GM18858 (cell line): ENCODE results near the gene MAP3K21.

Experiments
- ATAC-seq: cut with Tn5 transposase; IDR thresholded peaks from one replicate; pipeline ENCODE4 v1.9.1; 2021; ENCODE audit not compliant: unreplicated experiment

The MAP3K21 gene

DNA sequence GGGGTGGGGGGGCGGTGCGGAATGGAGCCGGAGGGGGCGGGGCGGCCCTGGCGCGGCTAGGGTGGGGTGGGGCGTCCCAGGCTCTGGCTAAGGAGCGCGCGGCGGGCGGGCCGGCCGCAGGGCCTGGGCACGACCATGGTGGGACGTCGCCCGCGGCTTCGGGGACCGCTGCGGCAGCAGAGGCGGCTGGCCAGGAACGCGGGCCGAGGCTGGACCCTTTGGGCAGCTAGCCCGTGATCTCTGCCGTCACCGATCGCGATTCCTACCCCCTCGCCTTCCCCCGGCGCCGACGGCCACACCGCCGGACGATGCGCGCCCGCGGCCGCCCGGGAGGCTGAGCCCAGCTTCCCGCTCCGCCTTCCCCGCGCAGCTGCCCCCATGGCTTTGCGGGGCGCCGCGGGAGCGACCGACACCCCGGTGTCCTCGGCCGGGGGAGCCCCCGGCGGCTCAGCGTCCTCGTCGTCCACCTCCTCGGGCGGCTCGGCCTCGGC lies at the start of gene MAP3K21:
Gene MAP3K21, plus strand, starts transcription at position 74 of the 491 bp plus-strand sequence. Its CDS starts 305 bp downstream, at position 379.
- peak; percentile 22 for ATAC-seq

- no peak for ATAC-seq
Measured at GRCh38 chr1:233278631-233279030, 48.9 kb upstream of the MAP3K21 start.

DNA sequence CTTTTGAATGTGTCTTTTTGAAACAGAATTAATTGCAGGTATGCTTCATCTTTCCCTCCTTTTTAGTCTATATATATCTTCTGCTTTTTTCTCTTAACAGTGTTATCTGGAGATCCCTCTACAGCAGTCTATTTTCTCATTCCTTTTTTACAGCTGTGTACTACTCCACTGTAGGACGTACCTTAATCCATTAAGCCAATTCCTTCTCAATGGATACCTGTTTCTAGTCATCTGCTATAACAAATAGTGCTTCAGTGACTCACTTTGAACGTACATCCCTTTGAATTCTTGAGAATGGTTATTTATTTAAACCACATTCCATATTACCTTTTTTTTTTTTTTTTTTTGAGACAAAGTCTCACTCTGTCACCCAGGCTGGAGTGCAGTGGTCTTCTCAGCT lies 47.6 kb upstream of the MAP3K21 start:
- ATAC-seq = no peak

- peak; percentile 85 for ATAC-seq
Measured at GRCh38 chr1:233281711-233282581, 45.6 kb upstream of the MAP3K21 start.

DNA sequence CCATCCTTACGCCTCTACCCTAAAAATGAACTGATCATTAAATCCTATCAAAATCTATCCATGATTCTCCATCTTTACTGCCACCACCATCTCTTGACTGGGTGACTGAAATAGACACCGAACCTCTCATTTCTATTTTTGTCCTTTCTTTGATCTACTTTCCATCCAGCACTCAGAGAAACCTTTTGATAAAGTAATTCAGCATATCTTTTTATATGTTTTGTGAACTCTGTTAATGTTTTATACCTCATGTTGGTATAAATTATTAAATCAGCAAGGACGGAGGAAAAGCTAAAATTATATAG lies 45.0 kb upstream of the MAP3K21 start:
- ATAC-seq = no peak

- ATAC-seq = no peak
Measured at GRCh38 chr1:233289676-233290075, 37.8 kb upstream of the MAP3K21 start.

DNA sequence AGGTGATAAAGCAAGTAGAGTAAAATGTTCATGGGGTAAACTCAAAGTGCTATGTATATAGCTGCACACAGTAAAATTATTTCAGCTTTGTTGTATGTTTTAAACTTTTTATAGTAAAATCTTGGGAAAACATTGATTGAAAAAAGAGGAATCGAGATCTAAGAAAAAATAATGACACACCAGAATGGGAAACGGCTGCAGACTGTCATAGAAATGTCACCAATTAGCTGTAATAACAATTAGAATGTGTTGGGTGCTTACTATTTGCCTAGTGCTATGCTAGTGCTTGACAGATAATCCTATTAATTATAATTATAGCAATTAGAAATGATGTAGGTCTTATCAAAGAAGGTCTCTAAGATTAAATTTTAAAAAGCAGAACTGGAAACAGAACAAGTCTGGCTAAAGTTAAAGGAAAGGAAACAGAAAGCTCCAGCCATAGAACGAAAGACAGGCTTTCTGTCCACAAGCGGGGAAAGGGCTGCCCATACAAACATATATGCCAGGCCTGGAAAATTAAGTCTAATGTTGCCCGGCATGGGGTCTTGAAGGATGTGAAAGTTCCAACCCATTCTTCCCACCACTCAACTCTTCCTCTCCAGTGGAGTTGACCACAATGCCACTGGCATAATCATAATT lies 37.0 kb upstream of the MAP3K21 start:
- ATAC-seq = no peak

DNA sequence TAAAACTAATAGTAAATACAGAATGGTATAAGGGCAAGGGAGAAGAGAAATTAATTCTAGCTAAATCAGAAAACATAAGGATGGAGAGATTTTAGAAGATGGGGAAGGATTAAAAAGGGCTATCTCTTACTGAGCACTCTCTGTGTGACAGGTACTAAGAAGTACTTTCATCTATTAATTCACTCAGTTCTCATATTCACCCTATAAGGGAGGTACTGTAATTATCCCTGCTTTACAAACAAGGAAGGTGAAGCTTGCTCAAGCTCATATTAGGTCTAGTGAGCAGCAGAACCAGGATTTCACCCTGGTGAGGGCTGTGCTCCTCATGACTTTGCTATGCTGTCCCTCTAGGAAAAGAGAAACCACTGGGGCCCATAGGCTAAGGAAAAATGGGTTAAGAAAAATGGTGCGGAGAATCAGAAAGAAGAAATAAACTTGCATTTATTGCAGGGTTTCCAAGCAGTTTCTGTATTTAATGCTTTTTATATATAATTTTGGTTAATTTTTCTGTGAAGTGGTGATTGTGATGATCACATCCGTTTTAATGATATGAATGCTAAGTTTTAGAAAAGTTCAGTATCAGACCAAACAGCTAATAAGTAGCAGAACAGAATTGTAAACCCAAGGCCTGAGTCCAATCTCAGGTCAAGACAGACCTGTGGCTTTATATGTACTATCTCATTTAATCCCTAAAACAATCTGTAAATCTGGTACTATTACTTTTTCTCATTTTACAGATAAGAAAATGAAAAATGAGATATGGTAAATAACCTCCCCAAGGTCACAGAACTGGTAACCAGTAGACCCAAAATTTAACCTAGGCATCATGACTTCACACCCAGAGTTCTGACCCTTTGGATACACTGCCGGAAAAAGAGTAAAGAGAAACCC lies 33.7 kb upstream of the MAP3K21 start:
- no peak for ATAC-seq

GRCh38 chr1:233294913-233295236 lies 32.6 kb upstream of the MAP3K21 start:
- no peak for ATAC-seq

GRCh38 chr1:233295237-233295974 lies 32.1 kb upstream of the MAP3K21 start, which contains the start of gene PCNX2:
TSS of gene PCNX2 (minus strand) at chr1:233295725. CDS start at chr1:233295478, 247 bp downstream.
- ATAC-seq = peak; percentile 87

- ATAC-seq = no peak
Measured at GRCh38 chr1:233295975-233296322, 31.6 kb upstream of the MAP3K21 start.

- no peak for ATAC-seq
Measured at GRCh38 chr1:233299450-233299849, 28.1 kb upstream of the MAP3K21 start.

DNA sequence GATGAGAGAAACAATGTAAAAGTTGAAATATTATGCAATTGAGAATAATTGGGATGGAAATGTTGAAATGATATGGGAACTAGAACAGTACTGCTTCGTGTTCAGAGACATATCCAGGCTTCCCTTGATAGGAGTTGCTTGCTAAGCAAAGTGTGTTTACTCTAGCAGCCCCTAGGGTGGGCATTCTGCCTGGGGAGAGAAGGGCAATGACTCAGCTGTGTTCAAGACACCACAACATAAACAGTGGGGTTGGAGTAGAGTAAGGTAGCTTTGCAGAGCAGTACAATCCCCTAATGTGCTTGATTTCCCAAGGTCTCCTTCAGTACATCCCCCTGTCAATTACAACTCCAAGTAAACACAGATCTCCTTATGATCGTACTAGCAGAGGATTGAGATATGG lies 27.2 kb upstream of the MAP3K21 start:
- ATAC-seq = no peak

GRCh38 chr1:233304489-233305102 lies 22.9 kb upstream of the MAP3K21 start:
- ATAC-seq = no peak

DNA sequence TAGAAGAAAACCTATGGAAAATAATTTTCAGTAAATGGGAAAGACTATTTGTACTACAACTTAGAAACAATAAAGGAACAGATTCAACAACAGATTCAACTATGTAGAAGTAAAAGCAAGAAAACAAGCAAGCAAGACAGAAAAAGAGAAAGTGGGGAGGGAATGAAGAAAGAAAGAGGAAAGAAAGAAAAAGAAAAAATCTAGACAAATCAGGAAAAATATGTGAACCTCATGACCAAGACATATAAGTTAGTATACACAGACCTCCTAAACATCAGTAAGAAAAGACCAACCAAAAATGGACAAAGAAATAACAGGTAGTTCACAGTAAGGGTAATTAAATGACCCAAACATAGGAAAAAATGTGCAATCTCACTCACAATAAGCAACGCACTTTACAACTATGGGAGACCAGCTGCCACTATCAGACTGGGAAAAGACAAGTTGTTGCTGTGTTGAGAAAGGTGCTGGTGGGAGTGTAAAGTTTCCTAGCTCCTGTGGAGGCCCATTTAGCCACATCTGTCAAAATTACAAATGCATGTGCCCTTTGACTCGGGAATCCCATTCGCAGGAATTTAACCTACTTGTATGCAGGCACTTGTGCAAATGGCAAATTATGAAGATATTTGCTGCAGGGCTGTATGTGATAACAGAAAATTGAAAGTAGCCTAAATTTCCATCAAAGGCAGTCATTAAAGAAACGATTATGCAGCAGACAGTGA lies 13.9 kb upstream of the MAP3K21 start:
- no peak for ATAC-seq

GRCh38 chr1:233315718-233316301 lies 11.7 kb upstream of the MAP3K21 start:
- no peak for ATAC-seq

DNA sequence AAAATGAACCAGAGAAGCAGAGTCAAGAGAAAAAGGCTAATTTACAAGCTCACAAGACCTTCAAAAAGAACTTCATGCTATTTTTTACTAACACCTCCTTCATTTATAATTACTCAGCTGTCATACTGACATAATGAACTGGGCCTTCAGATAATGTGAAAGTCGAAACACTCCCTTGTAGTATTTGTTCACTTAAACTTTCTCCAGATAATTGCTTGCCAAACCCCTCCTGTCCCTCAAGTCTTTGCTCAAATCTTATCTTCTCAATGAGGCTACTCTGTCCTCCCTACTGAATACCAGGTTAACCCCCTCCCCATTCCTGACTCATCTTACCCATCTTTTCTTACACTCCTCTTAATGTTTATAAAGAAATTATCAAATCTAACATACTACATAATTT lies 11.1 kb upstream of the MAP3K21 start:
- ATAC-seq = no peak

DNA sequence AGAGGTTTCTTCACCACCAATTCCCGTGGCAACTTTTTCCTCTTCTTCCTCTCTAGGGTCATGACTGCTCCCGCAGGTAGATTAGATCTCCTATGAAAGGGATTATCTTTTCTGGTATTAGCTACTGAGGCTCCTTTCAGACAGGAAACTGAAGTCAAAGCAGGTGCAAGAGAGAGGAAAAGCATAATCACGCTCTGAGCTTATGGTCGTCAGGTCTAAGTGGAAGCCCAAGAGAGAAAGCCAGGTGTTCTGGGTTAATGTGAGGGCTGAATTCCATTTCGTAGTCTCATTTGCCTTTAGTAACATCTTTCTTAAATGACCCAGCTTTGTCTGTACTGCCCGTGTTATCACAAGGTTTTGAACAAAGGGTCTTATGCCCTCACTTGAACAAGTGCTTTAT lies 8.3 kb upstream of the MAP3K21 start:
- no peak for ATAC-seq

GRCh38 chr1:233320023-233320422 lies 7.5 kb upstream of the MAP3K21 start:
- ATAC-seq = no peak
